GM21825 (cell line): ENCODE data around the gene LPP.

Experiments
- ATAC-seq: cut with Tn5 transposase; IDR thresholded peaks from one replicate; pipeline ENCODE4 v1.9.1; 2021; ENCODE audit warnings: mild to moderate bottlenecking, moderate library complexity; ENCODE audit not compliant: unreplicated experiment

Gene LPP

DNA sequence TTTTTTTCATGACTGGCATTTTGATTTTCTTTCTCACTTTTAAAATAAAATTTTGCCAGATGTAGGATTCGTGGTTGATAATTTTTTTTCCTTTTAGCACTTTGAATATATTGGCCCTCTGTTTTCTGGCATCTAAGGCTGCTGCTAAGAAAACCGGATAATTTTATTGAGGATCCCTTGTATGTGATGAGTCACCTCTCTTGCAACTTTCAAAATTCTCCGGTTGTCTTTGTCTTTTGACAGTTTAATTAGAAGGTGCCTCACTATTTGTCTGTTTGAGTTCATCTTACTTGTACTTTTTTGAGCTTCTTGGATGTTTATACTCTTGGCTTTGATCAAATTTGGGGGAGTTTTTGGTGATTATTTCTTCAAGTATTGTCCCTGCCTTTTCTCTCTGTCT is 349.7 kb downstream of the LPP start:
- ATAC-seq, result no peak

DNA sequence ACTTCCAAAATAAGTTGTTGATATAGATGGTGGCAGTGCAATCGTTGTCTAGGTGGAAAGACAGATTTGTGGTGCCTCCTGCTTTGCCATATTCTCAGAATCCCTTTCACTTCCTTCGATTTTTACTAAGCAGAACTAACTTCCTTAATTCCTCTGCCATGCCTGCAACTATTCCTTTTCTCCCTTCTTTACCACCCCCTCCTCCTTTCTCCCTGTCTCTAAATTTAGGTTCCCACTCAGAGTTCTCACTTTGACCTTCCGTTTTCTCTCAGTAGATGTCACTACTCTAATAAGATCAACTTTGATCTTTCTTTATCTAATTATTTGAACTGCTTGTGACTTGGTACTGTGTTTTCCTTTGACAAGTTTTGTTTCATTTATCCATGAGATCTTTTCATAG is 351.2 kb downstream of the LPP start:
- no peak for ATAC-seq

DNA sequence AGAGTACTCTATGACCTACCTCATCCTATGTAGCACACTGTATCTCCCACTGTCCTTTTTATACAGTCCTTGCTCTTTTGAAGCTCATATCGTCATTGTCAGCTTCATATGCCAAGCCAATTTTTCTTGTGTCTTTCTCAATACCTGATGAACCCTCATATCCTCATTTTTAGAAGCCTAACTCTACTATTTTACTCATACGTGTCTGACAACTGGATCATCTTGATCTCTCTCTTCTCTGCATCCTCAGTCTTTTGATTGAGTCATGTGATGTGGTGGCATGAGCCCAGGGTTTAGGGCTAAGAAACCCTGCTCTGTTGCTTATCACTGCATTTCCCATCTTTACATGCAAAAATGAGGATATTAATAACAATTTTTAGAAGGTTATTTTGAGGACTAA is 352.0 kb downstream of the LPP start:
- no peak for ATAC-seq

DNA sequence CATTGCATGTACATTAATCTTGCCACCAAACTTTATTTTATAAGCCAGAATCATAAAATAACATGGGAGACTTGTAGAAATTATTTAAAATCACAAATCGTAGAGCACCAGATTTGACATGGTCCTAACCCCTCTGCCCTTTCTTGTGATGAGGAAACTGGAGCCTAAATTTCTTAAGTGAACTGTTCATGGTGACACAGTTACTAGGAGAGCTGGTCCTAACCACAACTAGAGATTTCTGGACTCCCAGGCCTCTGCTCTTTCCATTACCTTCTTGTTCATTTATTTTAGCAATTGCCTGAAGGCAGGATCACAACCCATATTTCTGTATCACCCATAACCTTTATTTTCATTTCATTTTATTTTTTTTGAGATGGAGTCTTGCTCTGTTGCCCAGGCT is 352.5 kb downstream of the LPP start:
- no peak for ATAC-seq

DNA sequence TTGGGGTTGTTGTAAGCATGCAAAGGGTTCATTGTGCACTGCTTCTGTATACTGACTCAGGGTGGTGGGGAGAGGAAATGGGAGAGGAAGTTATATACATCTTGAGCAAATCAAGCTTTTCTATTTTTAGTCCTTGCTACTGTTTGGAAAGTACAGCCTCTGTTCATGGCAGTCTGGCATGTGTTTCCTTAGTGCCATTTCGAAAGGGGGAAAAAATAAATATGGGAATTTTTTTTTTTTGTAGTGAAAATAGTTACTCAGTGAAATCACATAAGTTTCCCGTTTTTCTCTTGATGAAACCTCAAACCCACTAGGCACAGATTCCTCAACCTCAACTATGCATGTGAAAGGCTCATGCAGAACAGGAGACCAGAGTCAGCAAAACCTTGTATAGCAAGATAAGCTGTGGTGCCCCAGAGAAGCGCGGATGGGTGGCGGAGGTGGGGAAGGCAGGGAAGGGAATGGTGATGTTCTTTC is 353.3 kb downstream of the LPP start:
- no peak for ATAC-seq

DNA sequence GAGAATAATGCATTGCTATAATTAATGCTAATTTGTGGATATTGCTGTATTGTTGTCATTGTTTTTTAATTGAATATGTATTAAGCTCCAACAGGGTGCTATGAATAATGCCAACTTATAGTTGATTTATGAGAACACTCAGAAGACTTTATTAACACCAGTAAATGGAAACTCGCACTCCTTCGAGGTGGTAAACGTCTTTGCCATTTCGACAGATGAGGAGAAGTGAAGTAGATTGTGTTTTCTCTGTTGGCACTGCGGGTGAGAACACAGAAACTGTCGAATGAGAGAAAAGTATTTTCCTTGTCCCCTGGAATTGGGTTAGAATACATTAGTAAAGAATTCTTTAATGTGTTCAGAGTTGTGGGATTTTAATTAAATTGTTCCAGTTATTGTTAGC is 354.5 kb downstream of the LPP start:
- ATAC-seq, result no peak

DNA sequence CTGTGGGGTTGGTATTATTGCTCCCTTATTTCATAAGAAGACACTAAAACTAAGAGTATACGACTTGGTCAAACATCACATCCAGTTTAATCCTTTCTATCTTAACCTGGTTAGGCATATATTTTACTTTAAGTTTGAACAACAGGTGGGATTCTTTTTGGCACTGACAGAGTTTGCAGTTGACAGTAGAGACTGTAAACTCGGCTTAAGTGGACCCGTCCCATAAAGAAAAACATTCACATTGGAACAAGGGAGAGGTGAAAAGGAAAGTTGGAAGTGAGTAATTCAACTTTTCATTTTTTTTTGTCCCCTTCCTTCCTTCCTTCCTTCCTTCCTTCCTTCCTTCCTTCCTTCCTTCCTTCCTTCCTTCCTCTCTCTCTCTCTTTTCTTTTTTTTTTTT is 355.4 kb downstream of the LPP start:
- ATAC-seq, result no peak

DNA sequence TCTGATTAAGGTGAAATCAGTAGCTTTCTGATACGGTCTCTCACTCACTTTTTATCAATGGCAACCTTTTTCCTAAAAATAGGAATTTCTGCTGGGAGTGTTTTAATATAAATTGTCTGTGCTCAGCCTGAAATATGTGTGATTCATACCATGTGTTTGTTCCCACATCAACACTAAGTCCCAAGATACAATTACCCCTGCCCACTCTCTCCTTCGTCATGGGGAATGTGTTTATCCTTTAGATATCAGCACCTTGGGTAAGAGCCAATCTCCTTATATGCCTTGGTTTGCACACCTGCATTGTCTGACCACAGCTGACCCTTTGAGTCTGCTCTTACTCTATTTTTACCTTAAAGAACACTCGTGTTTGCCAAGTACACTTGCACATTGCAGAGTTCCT is 356.4 kb downstream of the LPP start:
- ATAC-seq, result no peak

DNA sequence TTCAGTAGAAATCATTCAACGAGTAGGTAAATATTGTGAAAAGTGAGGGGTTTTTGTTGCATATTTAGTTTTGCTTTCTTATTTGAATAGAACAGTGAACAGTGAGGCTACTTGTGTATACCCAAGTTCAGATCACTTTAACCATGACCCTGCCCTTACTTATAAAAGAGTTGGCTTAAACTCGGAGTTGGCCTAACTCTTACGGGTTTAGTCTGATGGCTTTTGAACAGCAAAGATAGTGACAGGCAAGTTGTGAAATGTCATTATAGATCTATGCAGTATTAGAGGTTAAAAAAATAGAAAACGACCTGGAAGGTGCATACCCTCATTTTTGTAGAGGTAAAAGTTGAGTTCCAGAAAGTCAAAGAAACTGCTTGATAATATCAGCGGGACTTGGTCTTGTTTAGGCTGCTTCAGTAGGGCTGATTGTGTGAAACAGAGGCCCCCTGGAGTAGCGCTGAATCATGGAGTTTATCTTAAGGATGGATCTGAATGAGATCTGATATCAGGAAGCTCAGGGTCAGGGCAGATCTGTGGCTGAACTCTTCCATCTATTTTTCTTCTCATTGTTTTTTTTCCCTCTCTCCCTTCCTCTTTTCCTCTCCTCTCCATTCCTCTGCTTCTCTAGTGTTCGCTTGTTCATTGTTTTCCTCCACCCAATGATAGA is 359.8 kb downstream of the LPP start:
- ATAC-seq, result no peak

DNA sequence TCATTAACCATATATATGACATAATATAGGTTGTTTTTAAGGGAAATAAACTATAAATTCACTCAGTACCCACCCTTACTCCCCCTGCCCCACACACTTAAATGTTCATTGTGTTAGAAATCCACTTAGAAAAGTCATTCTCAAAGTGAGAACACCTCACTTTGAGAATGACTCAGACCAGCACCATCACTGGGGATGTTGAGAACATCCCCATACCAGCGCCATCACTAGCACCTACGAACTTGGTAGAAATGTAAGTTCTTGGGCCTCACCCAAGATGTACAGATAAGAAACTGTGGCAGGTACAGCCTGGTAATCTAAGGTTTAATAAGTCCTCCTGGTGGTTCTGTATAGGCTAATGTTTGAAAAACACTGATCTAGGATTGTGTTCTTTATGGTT is 362.6 kb downstream of the LPP start:
- no peak for ATAC-seq

DNA sequence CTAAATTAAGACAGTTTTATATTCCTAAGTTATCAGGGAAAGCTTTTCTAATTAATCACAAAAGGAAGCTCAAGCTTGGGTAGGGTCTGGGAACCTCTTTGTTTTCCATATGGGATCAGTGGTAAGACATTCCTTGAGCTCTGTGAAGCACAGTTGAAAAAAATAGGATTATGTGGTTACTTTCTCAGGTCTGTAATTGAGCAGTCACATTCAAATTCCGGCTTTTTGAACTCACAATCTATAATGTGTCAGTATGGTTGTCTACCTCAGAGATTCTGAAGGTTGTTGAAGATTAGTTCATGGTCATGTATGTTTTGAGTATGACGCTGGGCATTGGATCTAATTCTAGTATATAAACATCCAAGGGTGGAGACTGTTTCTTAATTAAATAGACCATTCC is 364.5 kb downstream of the LPP start:
- no peak for ATAC-seq

DNA sequence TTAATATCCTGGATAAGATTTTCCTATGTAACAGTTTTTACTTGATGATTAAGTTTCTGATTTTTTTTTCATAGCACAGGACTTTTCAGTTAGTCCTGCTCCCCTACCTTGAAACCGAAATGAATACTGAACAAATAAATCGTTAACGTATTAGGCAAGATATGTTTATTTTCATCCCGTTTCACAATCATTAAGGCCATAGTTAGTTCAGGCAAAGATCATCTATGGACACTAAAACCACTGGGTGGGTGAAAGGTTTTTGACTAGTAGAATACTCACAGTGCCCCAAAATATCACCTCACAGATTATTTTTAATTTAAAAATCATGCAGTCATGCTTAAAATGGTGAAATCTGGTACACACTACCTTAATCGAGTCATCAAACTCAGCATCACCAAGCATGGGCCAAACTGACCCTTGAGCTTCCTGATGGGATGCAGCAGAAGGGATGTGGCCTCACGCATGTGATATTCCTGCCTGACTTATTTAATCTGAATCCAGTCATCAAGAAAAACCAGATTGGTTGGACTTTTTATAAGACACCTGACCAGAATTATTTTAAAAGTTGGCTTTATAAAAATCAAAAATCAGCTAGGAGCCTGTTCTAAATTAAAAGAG is 365.0 kb downstream of the LPP start:
- ATAC-seq, result no peak

DNA sequence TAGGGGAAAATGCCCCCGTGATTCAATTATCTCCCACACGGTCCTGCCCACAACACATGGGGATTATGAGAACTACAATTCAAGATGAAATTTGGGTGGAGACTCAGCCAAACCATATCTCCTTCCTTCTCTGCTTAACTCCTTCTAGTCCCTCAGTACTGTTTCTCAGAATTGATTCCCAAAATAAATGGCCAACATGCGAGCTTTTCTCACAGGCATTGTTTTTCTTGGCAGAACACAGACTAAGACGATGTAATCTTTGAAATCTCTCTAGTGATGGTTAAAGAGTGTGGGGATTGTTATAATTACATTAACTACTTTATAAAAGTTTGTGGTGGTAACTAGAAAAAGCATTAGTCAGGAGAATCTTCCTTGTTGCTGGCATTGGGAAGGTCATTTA is 366.5 kb downstream of the LPP start:
- no peak for ATAC-seq

DNA sequence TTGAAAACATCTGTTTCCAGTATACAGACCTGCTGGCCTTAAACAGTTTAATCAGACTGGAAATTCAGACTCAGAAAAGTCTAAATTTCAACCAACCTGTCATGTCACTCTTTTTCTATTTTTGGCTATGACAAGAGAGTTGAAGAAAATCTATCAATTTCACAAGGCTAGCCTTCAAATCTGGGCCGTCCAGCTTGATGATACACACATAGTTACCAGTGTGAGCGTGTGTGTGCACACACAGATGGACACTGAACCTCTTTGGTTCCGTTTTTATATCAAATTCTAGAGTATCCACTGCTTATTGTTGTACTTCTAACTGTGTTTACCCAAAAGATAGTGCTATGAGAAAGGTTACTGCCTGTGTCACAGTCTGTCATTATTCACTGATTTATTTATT is 368.2 kb downstream of the LPP start:
- no peak for ATAC-seq

DNA sequence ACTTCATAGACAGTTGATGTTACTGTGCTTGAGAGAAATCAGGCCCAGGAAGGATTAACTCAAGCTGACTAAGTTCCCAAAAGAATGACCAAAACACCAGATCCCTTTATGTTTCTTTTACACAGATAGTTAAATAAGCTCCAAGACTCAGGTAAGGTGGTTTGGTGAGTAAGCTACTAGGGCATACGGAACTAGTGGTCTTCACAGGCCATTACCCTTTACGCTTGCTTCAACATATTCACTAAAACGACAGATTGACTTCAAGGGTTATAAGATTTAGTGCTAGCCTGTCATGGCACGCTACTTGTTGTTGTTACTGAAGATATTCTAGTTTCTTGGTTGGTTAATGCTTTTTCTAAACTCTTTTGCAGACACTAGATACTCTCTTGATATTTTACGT is 369.3 kb downstream of the LPP start:
- no peak for ATAC-seq

DNA sequence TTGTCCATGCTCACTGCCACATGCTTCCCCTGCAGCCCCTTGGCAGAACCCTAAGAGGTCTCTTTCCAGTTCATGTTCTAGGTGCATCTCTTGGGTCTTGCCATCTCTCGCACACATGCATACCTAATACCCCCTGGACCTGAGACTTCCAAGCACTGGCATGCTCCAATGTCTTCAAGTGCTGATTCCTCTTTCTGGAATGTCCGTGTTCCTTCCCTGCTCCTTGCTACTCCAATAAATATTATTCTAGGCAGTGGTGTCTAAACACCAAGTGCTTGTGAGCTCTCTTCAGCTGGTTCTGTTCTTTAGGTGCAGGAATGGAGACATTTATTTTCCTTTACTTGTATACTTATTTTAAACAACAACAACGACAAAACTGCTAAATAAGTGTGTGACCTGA is 370.1 kb downstream of the LPP start:
- ATAC-seq, result no peak

DNA sequence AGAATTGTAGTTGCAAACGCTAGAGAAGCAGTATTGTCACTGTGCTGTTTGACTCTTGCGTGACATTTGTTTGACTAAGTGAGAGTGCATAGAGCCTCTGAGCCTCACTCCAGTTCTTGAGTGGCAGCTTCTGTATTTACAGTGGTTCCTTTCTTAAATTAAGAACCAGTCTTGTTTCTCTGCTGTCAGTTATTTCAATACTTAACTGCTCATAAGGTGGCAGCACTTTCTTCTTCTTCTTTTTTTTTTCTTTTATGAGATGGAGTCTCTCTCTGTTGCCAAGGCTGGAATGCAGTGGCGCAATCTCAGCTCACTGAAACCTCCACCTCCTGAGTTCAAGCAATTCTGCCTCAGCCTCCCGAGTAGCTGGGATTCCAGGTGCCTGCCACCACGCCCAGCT is 372.1 kb downstream of the LPP start:
- no peak for ATAC-seq

DNA sequence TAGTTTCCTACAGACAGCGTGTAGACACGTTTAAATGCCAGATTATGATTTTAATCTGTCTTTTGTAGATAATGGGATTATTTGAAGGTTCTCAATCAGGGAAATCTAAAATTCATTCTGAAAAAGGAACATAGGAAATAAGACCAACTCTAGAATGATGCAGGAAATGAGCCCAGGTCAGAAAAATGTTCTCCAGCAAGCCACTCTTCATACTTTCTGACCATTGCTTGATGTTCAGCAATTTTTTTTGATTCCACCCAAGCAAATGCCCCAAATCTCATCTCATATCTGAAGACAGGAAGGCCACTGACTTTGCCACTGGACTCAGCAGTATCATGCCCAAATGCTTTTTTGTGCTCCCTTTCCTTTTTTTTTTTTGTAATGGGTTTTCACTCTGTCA is 373.4 kb downstream of the LPP start:
- no peak for ATAC-seq

DNA sequence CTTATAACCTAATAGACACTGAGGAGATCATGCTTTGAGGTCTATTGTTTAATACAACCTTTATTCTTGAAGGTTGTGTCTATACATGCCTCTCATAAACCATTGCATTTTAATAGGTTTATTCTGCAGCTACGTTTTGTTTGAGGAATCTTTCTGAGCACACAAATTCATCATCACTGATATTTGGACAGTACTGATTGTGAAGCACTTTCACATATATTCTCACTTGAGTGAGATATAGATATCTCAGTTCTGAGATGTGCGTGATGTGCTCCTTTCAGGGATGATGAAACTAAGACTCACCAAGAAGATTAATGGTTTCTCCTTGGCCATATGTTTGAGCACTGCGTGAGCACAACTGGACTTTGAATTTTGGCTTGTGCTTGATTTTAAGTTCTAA is 374.4 kb downstream of the LPP start:
- no peak for ATAC-seq

DNA sequence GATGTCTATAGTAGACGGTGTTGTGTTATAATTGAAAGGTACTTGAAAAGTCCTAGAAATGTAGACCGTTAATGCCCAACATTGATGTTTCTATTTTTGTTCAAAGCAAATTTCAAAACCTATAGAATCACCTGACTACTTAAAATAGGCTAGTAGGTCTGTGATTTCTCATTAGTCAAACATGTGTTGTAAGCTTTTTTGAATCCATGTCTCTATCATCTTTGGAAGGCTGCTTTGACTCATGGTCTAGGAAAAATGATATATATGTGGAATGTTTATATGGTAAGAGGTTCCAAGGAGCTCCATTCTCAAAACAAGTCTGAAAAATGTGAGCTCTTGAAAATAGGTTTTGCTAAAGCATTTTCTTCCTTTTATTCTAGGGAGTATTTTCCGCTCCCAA is 375.3 kb downstream of the LPP start:
- no peak for ATAC-seq

DNA sequence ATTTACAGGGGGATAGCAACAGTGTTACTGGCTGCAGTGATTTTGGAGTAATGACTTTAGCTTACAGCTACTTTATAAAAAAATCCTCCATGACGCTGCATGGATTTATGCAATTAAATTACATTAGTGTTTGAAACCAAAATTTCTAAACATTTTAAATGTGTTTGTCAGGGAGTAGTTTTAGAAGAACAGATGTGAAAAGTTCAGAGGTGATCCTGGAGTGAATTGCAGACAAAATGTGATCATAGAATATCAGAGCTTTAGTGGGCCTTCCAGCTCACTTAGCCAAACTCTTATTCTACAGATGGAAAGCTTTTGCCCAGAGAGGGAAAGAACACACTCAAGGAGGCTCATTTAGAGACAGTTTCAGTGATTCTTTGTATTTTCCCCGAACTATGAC is 376.3 kb downstream of the LPP start:
- ATAC-seq, result no peak

DNA sequence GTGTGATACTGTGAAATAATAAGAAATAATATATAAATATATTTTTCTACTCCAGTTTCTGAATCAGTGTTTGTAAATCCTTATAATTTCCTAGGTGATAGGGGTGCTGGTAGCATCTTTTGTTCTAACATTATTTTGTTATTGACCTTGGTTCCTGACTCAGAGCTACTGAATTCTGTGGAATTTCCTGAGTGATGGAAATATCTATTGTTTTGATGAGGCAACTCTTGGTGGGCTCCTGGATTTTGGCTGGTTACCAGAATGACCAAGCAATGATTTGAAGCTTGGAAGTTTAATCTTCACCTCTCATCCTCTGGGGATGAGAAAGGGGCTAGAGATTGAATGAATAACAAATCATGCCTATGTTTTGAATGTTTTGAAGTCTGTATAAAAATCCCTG is 377.3 kb downstream of the LPP start:
- no peak for ATAC-seq

DNA sequence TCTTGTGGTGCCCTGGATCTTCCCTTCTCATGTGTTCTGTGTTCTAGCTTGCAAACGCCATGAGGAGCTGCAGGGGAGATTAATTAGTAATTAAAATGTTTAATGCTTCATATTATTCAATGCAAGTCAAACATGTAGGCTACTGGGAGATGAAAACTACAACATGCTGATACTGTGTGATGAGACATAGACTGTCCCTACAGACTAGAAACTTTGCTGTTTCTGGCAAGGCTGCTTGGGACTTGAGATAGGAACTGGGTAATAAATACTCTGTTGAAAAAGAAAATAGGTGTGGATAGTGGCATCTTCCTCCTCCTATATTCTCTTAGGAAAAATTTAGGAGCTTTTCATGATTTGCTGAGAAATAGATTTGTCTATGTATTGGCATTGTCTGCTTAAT is 379.2 kb downstream of the LPP start:
- no peak for ATAC-seq
